IPS-15b (cell line): ENCODE data around the gene DNAJC16.
"Not testable (repeated sequence)": the region's sequence is repeated elsewhere in the genome, so short reads cannot be mapped to it uniquely, and the experiment has no call there.

Experiments used
- H3K27me3 ChIP-seq: one replicate; pipeline ENCODE4 v1.6.1; 2013; ENCODE audit warnings: low read length; ENCODE audit not compliant: control insufficient read depth, insufficient read depth
- H3K36me3 ChIP-seq: one replicate; pipeline ENCODE4 v1.6.1; 2013; ENCODE audit warnings: low read length; ENCODE audit not compliant: control insufficient read depth, insufficient read depth
- H3K4me1 ChIP-seq: one replicate; pipeline ENCODE4 v1.6.1; 2013; ENCODE audit warnings: mild to moderate bottlenecking, low read length; ENCODE audit not compliant: control insufficient read depth, insufficient read depth
- H3K4me3 ChIP-seq: one replicate; pipeline ENCODE4 v1.5.1; 2013; ENCODE audit warnings: low read depth, low read length
- H3K9ac ChIP-seq: one replicate; pipeline ENCODE4 v1.6.1; 2013; ENCODE audit warnings: low read depth, mild to moderate bottlenecking, low read length
- H3K9me3 ChIP-seq: one replicate; pipeline ENCODE4 v1.6.1; 2013; ENCODE audit warnings: mild to moderate bottlenecking, low read length; ENCODE audit not compliant: control insufficient read depth, insufficient read depth

The DNAJC16 gene

DNA sequence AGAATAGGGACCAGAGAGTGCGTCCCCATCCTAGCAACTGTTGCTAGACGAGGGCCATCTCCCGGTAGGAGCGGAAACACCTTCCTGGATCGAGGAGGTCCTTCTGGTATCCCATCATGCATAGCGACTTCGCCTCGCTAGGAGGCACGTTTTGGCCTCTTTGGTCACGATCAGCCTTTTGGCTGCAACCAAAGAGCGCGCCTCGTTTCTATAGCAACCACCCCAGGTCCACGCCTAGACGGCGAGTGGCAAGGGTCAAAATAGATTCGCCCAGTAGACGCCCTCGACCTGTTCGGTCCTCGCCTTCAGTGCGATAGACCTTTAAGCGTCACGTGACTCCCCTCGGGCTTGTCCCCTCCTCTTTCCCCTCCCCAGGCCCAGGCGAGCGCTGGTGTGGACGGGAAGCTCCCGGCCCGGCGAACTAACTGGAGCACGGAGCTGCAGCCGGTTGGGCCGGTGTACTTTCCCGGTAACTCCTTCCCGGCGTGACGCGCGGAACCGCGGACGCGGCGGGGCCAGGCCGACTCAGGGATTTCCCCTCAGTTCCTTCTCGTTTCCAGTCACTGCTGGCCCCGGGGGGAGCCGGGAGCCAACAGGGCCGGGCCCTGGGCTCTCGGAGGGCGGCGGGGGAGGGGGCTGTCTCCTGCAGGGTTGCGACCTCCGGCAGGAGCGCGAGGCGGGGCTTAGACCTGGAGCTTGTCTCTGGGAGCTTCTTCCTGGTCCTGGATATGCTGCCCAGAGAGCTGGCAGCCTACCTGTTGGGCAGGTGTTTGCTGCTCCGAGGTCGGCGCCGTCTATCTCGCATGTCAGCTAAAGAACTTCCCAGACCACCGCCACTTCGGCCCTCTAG lies at the start of gene DNAJC16:
TSS of gene DNAJC16 (plus strand) at position 359 of the 850 bp plus-strand sequence. CDS start 2,258 bp downstream, outside the sequence.
- H3K36me3 ChIP-seq = no peaks in the 10 kb centered on the region
- no peaks in the 10 kb centered on the region for H3K4me1 ChIP-seq
- peak within 1 kb of the TSS; percentile 76 for H3K4me3 ChIP-seq
- no peaks in the 10 kb centered on the region for H3K9me3 ChIP-seq
- peak within 1 kb of the TSS; percentile 71 for H3K9ac ChIP-seq
- no peaks in the 10 kb centered on the region for H3K27me3 ChIP-seq

DNA sequence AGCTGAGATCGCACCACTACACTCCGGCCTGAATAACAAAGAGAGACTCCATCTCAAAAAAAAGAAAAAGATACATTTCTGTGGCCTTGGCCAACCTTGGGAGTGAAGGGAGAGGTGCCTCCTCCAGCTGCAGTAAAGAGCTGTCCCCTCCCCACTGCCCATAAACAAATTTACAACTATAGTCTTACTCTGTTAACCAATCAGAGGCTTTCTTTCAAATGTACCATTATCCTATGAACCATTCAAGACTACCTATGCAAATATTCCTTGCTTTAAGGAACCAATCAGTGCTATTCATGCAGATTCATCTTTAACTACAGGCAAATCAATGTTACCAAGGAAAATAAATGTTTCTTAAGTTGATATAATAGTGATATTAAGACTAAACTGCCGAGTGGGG lies 49.7 kb upstream of the DNAJC16 start:
- no peak overlapping the region for H3K9ac ChIP-seq
- H3K4me3 ChIP-seq = no peak overlapping the region
- no peaks in the 10 kb centered on the region for H3K36me3 ChIP-seq
- no peaks in the 10 kb centered on the region for H3K27me3 ChIP-seq
- H3K9me3 ChIP-seq = no peaks in the 10 kb centered on the region
- no peaks in the 10 kb centered on the region for H3K4me1 ChIP-seq

DNA sequence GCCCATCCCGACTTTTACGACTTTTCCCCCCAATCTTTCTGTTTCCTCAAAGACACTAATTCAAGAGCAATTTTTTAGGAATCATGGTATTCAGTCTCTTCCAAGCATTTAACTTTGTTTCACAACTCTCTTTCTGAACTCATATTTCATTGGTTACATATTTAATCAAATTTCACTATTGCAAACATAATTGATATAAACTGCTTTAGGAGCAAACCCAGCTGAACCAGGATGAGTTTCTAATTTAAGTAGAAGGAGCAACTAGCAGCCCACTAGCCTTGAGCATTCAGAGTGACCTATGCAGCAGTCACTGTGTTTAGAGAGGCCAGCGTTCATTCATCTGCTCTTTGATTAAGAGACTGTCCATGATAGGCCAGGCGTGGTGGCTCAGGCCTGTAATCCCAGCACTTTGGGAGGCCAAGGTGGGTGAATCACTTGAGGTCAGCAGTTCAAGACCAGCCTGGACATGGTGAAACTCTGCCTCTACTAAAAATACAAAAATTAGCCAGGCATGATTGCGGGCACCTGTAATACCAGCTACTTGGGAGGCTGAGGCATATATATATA lies 48.9 kb upstream of the DNAJC16 start:
- no peaks in the 10 kb centered on the region for H3K9me3 ChIP-seq
- no peaks in the 10 kb centered on the region for H3K27me3 ChIP-seq
- H3K4me3 ChIP-seq = no peak overlapping the region
- H3K4me1 ChIP-seq = no peaks in the 10 kb centered on the region
- no peak overlapping the region for H3K9ac ChIP-seq
- H3K36me3 ChIP-seq = no peaks in the 10 kb centered on the region

DNA sequence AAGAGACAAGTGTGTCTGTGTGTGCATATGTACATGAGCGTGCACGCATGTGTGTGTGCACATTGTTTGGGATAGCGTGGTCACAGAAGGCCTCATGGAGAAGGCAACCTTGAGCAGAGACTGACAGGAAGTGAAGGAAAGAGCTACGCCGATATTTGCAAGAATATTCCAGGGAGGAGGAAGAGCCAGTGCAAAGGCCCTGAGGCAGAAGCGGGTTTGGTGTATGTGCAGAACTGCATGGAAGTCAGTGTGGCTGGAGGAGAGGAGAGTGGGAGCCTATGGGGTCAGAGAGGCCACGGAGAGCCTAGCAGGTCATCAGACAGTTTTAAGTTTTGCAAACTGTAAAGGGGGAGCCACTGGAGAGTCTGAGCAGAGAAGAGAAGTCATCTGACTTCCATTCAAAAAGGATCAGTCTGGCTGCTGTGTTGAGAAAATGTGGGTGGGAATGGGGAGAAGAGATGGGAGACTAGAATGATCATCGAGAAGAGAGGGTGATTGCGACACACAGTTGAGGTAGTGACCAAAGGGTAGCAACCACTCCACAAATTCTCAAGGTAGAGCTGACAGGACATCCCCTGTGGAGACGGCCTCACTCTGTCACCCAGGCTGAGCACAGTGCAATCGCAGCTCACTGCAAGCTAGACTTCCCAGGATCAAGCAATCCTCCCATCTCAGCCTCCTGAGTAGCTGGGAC lies 46.8 kb upstream of the DNAJC16 start:
- H3K9me3 ChIP-seq = no peaks in the 10 kb centered on the region
- H3K4me3 ChIP-seq = no peak overlapping the region
- H3K9ac ChIP-seq = no peak overlapping the region
- no peaks in the 10 kb centered on the region for H3K4me1 ChIP-seq
- H3K36me3 ChIP-seq = no peaks in the 10 kb centered on the region
- H3K27me3 ChIP-seq = no peaks in the 10 kb centered on the region

DNA sequence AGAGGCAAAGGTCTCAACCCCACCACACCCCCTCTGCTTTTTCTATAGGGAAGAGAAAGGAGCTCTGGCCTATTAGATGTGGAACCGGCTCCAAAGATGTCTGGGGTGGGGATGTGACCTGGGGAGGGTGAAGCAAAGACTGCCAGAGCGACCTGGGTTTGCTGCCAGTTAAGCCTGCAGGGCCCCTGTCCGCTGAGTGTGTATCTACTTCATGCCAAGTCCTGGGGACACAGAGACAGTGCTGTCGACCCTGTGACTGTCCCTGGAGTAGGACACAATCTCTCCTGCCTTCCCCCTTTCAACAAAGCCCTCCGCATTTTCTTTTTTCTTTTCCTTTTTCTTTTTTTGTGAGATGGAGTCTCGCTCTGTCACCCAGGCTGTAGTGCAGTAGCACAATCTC lies 44.2 kb upstream of the DNAJC16 start:
- H3K4me3 ChIP-seq, H3K4me1 ChIP-seq, H3K36me3 ChIP-seq, H3K9ac ChIP-seq, H3K27me3 ChIP-seq, H3K9me3 ChIP-seq: not testable (repeated sequence)

DNA sequence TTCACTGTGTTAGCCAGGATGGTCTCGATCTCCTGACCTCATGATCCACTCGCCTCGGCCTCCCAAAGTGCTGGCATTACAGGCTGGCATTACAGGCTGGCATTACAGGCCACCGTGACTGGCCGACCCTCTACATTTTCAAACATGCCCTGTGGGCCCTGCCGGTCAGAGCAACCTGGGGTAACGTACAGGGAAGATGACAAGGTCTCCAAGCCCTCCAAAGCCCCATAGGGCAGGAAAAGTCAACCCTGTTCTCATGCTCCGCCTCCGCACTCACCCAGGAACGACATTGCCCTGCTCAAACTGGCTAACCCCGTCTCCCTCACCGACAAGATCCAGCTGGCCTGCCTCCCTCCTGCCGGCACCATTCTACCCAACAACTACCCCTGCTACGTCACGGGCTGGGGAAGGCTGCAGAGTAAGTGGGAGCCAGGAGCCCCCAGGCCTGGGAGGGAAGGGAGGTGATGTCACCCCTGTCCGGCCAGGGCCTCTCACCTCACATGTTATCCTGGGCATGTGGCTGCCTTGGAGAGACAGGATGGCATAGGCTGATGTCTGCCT lies 43.6 kb upstream of the DNAJC16 start:
- H3K9ac ChIP-seq, H3K4me1 ChIP-seq, H3K4me3 ChIP-seq, H3K27me3 ChIP-seq, H3K9me3 ChIP-seq, H3K36me3 ChIP-seq: not testable (repeated sequence)

DNA sequence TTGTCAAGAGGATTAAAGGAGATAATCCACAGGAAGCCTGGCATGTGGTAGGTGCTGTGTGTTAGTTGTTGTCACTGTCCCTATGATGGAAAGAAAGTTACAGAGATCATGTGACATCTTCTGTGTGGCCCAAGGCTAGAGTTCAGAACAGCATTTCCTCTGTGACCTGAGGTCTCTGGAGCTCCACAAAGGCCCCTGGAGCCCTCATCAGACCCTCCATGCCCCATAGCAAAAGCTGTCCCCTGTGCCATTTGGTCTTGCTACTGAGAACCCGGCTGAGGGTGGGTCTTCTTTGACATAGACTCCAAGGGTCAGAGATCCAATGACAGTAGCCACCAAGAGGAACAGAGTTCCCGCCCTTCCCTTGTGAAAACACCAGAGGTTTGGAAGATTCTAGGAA lies 42.7 kb upstream of the DNAJC16 start:
- H3K27me3 ChIP-seq = no peaks in the 10 kb centered on the region
- H3K36me3 ChIP-seq = no peaks in the 10 kb centered on the region
- no peak overlapping the region for H3K4me3 ChIP-seq
- H3K4me1 ChIP-seq = no peaks in the 10 kb centered on the region
- no peaks in the 10 kb centered on the region for H3K9me3 ChIP-seq
- no peak overlapping the region for H3K9ac ChIP-seq

DNA sequence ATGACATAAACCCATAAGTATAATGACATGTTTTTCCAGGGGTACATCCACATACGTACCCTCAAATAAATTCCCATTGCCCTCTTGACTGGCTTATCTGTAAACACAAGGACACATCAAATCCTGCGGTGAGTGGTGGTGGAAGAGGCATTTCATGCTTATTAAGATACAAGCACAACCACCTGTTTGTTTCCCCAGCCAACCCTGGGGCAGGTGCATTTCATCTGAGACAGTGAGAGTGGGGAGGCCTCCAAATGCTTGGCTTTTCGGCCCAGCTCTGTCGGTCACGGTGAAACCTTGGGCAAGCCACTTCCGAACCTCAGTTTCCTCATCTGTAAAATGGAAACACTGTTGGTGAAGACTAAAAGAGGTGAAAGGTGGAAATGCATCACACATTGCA lies 42.2 kb upstream of the DNAJC16 start:
- not testable (repeated sequence) for H3K9me3 ChIP-seq, H3K36me3 ChIP-seq, H3K4me1 ChIP-seq

DNA sequence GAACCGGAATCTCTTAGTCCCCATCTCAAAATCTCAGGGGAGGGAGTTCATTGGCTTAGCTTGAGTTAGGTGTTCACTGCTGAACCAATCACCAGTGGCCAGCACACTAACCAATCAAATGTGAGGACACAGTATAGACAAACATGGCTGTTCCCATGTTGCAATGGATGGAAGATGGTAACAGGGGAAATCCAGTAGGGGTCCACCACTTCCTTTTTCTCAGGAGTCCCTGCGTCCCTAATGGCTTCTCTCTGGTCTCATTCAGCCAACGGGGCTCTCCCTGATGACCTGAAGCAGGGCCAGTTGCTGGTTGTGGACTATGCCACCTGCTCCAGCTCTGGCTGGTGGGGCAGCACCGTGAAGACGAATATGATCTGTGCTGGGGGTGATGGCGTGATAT lies 41.0 kb upstream of the DNAJC16 start:
- H3K4me1 ChIP-seq = no peaks in the 10 kb centered on the region
- no peaks in the 10 kb centered on the region for H3K36me3 ChIP-seq
- no peaks in the 10 kb centered on the region for H3K9me3 ChIP-seq
- H3K9ac ChIP-seq = no peak overlapping the region
- no peaks in the 10 kb centered on the region for H3K27me3 ChIP-seq
- no peak overlapping the region for H3K4me3 ChIP-seq

More for the DNA sequence above, 42.2 kb upstream of the DNAJC16 start:
- H3K9ac ChIP-seq, H3K4me3 ChIP-seq, H3K27me3 ChIP-seq: not testable (repeated sequence)

DNA sequence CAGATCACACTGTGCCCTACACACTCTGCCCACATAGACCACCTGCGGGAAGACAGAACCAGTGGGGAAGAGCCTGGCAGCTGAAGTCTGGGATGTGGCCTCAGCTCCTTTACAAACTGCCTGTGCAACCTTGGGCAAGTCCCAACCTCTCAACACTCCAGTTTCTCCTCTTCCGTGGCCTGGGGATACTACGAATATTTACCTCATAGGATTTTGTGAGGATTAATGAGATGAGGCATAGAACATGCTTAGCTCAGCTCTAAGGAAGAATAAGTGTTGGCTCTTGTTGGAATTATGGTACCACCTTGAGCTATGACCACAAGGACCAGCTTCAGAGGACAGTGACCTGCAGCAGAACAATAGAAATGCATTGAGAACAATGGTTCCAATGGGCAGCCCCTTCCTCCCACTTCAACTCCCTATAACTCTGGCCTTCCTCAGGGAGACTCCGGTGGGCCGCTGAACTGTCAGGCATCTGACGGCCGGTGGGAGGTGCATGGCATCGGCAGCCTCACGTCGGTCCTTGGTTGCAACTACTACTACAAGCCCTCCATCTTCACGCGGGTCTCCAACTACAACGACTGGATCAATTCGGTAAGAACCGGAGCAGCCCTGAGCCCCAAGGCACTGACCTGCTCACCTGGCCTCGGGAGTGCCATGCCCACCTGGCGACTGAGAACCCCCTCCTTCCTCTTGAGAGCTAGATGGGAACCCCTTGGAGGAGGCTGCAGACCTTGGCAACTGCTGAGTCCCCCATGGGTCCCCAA lies 39.6 kb upstream of the DNAJC16 start:
- not testable (repeated sequence) for H3K9me3 ChIP-seq, H3K36me3 ChIP-seq, H3K9ac ChIP-seq, H3K4me3 ChIP-seq, H3K4me1 ChIP-seq, H3K27me3 ChIP-seq

DNA sequence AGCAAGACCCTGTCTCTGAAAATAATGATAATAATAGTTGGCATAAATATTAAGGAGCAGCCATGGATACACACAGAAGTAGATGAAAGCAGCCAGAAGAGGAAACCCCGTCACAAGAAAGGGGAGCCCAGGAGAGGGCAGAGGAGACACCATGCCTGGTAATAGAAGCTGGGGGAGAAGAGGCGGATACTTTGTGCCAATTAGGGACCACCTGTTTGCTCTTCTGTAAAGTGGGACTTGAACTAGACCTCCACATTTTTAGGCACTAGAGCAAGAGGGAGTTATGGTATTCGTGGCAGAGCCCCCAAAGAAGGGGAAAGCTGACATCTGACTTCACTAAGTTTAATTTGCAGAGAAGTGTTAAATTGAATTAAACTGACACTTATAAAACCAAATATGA lies 38.3 kb upstream of the DNAJC16 start:
- no peaks in the 10 kb centered on the region for H3K4me1 ChIP-seq
- H3K9me3 ChIP-seq = no peaks in the 10 kb centered on the region
- no peak overlapping the region for H3K9ac ChIP-seq
- no peaks in the 10 kb centered on the region for H3K27me3 ChIP-seq
- peaks cover 5% of the 10 kb centered on the region for H3K36me3 ChIP-seq
- no peak overlapping the region for H3K4me3 ChIP-seq
